ENCODE measurements around the gene CADM2.
"Not testable (repeated sequence)": the region's sequence is repeated elsewhere in the genome, so short reads cannot be mapped to it uniquely, and the experiment has no call there.

The CADM2 gene

GRCh38 chr3:85960793-85961192, 1002.0 kb downstream of the CADM2 start:
- no peak for DNase-seq (ENCODE audit: low read depth)

- DNase-seq (ENCODE audit: low read depth) = no peak
Observed at GRCh38 chr3:85977615-85978338, 1019.0 kb downstream of the CADM2 start.

- no peak for DNase-seq (ENCODE audit: low read depth)
Observed at GRCh38 chr3:85979034-85979433, 1020.2 kb downstream of the CADM2 start.

- not testable (repeated sequence) for DNase-seq (ENCODE audit: low read depth)
Observed at GRCh38 chr3:85989581-85989980, 1030.8 kb downstream of the CADM2 start.

- peak; percentile 40 for DNase-seq (ENCODE audit: low read depth)
Observed at GRCh38 chr3:86029590-86029989, 1070.8 kb downstream of the CADM2 start.

GRCh38 chr3:86037916-86038315, 1079.1 kb downstream of the CADM2 start:
- DNase-seq (ENCODE audit: low read depth) = no peak

GRCh38 chr3:86046436-86047136, 1087.8 kb downstream of the CADM2 start:
- DNase-seq (ENCODE audit: low read depth) = no peak

- no peak for DNase-seq (ENCODE audit: low read depth)
Observed at GRCh38 chr3:86047161-86047560, 1088.4 kb downstream of the CADM2 start.

- no peak for DNase-seq (ENCODE audit: low read depth)
Observed at GRCh38 chr3:86051058-86051457, 1092.3 kb downstream of the CADM2 start.

- no peak for DNase-seq (ENCODE audit: low read depth)
Observed at GRCh38 chr3:86056032-86056431, 1097.2 kb downstream of the CADM2 start.

GRCh38 chr3:86056962-86057361, 1098.2 kb downstream of the CADM2 start:
- DNase-seq (ENCODE audit: low read depth) = no peak

GRCh38 chr3:86073799-86074198, 1115.0 kb downstream of the CADM2 start:
- DNase-seq (ENCODE audit: low read depth) = no peak

- no peak for DNase-seq (ENCODE audit: low read depth)
Observed at GRCh38 chr3:86087160-86087871, 1128.5 kb downstream of the CADM2 start.

- no peak for DNase-seq (ENCODE audit: low read depth)
Observed at GRCh38 chr3:86104154-86104553, 1145.4 kb downstream of the CADM2 start.

- DNase-seq (ENCODE audit: low read depth) = no peak
Observed at GRCh38 chr3:86109434-86109833, 1150.6 kb downstream of the CADM2 start.

Measured in HS-5 (cell line).